Ramos (cell line): ENCODE results near the gene VEZF1.

Experiments
- in situ Hi-C: fragments of 300-500 bp; cut with MboI; formaldehyde crosslinking; loops from one replicate; pipeline ENCODE4 v1.14.3; 2022; ENCODE audit warnings: low sequenced_read_pairs; ENCODE audit not compliant: unreplicated experiment

VEZF1 gene

DNA sequence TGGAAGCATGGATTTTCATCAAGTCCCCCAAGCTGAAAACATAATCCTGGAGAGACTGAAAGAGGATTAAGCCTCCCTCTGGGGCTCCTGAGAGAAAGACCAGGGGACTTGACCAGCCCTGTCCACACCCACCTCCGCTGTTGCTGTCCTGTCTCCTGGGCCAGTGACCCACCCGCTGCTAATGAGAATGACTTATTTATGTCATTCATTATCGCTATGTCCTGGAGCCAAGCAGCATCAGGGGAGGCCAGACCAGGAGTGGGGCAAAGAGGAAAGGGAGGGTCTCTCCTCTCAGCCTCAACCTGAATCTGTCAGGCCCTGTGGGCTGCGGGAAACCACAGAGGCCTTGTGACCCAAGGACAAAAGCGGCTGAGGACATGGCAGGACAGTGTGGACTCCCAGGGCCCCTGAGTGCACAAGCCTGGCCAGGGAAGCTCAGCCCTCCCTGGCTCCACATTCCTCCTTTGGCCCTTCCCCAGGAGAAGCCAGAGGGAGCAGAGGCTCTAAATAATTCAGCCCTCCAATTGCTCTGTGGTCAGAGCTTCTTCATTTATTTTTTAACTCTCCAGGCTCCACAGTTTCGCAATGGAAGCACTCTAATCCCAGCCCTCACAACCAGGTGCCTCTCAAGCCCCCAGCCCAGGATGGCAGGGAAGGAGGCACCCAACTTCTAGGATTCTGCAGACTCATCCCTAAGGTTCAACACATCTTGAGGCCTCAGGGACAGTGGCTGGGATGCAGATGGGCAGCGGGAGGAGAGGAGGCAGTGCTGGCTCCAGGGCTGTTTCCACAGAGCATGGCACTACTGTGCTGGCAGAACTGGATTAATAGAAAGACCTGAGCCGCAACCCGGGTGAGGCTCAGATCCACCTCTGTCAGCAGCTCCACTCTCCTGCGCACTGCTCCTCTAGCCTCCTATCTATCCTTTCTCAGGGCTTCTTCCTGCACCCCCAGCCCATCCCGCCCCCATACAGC lies 51.9 kb downstream of the VEZF1 start:
- in situ Hi-C loops = no loop called here

DNA sequence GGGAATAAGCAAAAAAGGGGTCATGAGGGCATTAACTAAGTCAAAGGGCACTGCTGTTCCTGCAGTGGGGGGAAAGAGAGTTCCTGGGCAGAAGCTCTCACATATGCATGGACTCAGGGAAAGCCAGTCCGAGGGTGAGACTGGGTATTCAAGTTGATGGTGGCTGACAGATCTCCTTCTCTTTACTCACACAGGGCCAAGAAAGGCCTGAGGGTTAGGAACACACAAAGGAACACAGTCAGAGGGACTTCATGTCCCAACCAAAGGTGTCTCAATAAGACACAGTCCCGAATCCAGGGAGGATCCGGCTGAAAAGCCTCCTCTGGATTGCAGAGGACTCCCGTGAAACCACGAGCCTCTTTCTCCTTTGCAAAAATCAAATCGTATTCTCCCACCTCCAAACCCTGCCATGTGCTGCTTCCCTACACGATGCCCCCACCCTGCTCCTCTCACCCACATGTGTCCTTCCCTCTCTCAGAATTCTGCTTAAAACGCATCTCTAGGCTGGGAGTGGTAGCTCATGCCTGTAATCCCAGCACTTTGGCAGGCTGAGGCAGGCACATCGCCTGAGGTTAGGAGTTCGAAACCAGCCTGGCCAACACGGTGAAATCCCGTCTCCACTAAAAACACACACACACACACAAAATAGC lies 56.4 kb downstream of the VEZF1 start:
- in situ Hi-C loops = no loop called here

DNA sequence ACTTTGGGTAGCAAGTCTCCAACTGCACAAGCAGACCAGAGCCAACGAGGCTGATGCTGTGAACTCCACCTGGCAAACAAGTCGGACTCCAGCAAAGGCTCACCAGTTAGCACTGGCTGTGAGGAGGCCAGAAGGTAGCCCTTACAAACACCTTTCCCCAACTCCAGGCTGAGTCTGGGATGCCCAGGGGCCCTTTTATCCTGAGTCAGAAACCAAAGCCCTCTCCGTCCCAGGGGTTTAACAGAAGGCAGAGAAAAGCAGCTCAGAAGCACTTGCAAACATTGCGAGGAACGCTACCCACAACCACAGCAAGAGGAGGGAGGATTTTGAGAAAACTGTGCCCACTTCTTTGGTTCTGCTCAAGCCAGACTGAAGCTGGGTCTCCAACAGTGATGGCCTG lies 57.8 kb downstream of the VEZF1 start:
- in situ Hi-C loops = no loop called here

DNA sequence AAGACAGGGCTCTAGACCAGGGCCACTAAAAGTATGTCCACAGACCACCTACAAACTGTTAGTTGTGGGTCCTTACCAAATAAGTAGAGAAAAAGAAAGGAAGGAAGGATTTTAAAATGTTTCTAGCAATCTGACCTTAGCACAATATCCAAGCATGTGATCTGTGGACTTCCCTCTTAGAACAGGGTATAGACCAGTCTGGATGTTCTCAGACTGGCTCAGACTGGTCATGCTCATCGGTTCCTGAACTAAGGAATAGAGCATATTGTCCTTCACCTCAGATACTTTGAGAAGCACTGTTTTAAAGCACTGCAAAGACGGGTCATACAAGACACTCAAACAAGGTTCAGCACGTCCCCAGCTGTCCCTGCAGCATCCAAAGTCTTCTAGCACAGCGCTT lies 58.7 kb downstream of the VEZF1 start:
- in situ Hi-C loops = no loop called here

DNA sequence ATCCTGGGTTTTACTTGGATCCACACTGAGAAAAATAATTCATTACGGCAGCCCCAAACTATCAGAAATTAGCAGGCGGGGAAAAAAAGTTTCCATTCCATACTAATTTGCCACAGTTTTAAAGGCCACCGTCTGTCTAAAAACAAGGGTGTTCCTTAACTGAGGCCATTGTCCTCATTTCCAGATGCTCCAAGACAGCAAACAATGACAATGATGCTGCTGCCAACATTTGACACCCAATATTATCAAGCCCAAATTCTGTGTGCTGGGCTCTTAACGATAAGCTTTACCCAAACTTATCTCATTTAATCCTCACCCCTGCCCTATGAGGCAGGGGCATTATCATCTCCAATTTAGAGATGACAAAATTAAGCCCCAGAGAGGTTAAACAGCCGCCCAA lies 59.1 kb downstream of the VEZF1 start:
- in situ Hi-C loops = no loop called here

DNA sequence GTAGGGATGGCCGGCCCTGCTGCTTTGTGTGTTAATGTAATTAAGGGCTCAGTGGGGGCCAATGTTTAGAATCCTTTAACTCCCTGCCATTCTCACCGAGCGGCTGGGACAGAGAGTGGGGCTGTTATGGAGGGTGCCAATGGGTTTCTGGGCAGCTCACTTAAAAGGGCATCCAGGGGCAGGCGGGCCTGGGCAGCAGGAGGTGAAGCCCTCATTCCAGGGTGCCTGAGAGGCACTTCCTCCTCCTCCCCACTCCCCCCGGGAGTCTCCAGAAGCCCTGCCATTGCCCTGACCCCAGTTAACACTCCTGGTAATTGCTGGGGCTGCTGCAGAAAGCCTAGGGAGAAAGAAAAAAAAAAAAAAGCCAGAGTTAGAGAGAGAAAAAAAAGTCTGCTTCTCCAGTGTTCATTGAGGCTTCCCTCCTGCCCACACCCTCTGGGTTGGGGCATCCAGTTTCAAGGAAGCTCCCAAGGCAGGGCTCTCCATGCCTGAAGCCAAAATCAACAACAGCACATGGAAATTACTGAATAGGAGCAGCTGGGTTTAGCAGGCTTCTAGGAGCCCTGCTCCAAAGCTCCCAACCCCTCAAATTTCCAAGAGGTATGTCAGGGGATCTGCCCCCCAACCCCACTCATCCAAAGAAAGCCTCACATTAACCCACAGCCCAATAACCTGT lies 60.9 kb downstream of the VEZF1 start:
- in situ Hi-C loops = no loop called here

DNA sequence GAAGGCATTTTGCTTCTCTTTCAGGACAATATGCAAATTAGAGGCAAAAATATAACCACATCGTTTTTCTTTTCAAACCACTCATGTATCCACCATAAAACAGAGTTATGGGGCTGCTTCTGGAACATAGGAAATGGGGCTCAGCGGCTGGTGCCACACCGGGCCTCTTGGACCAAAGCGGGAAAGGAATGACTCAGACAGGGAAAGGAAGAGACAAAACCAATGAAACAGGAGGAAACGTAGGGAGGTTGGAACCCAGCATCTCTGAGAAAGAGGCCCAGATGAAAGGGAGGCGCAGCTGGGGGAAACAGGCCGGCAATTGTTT lies 61.4 kb downstream of the VEZF1 start:
- in situ Hi-C loops = no loop called here

DNA sequence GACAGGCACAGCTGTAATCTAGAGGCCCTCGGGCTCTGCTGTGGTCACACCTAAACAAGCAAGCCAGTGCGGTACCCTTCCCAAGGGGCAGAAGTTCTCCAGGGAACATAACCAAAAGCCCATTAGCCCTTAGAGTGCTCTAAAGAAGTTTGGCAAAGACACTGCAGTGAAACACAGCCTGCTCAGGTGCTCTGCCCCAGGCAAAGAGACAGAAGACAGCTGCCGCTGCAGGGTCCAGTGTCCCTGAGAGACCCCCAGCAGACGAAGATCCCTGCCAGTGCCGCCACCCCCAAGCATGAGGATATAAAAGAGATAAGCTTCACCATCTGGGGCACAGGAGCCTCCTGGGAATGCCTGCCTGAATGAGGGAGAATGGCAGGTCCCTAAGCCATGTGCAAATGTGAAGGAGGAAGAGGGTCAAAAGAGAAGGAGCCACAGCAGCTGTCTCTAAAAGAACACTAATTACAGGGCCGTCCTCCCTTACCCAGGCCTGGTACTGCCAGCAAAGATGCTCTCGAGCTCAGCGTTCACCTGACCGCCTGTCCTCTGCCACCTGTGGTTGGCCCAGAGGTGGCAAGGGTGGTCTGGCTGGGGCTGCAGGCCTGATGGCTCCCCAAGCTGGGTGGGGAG lies 62.6 kb downstream of the VEZF1 start:
- in situ Hi-C loops = no loop called here

DNA sequence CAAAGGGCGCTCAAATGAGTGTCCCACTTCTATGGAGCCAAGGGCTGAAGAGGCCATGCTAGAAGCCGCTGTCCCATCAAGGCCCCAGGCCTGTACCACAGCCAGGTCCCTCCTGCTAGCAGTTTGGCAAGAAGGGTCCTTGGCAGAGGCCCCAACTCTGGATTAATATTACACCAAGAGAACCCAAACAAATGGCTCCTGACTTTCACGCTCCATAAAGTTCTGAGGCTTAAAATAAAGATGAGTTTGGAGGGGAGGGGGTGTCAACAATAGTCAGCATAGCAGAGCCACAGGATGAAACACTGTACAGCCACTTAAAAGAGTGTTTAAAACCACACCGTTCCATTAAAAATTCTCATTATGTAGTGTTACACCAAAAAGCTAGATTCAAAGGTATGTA lies 63.4 kb downstream of the VEZF1 start:
- in situ Hi-C loops = no loop called here
